Liver (tissue), 9 donors: ENCODE measurements around the gene RAD51C. TPM values are rescaled to one million over a fixed set of nuclear protein-coding genes. Genes with fewer than 3 reads are reported as not detected.
"Not testable (repeated sequence)": the region's sequence is repeated elsewhere in the genome, so short reads cannot be mapped to it uniquely, and the experiment has no call there.

ENCODE experiments used
- DNase-seq: peaks from one replicate; pipeline ENCODE4 v3.0.0-alpha.2; 2017; ENCODE audit warnings: low spot score
- H3K27ac ChIP-seq, 2 donors: one replicate each; pipeline ENCODE4 v1.7.0; 2013; ENCODE audit warnings: inconsistent platforms in 2 of 2, low read length in 2 of 2, control low read depth in 1 of 2, low read depth in 1 of 2, mild to moderate bottlenecking in 1 of 2
- H3K27me3 ChIP-seq, 4 donors: one replicate each; pipeline versions ENCODE4 v1.6.1 to v1.7.0; 2013; ENCODE audit warnings: low read length in 3 of 4, inconsistent platforms in 1 of 4, mild to moderate bottlenecking in 1 of 4, moderate library complexity in 1 of 4; ENCODE audit not compliant: control insufficient read depth in 4 of 4, insufficient read depth in 4 of 4
- H3K36me3 ChIP-seq, 4 donors: one replicate each; pipeline versions ENCODE4 v1.6.1 to v1.7.0; 2013; ENCODE audit warnings: low read length in 3 of 4, mild to moderate bottlenecking in 3 of 4, low read depth in 1 of 4, moderate library complexity in 1 of 4; ENCODE audit not compliant: control insufficient read depth in 4 of 4, insufficient read depth in 3 of 4
- H3K4me1 ChIP-seq, 4 donors: one replicate each; pipeline versions ENCODE4 v1.6.1 to v1.7.0; 2013; ENCODE audit warnings: low read length in 3 of 4, mild to moderate bottlenecking in 3 of 4, moderate library complexity in 1 of 4; ENCODE audit not compliant: control insufficient read depth in 4 of 4, insufficient read depth in 4 of 4
- H3K4me3 ChIP-seq, 3 donors: one replicate each; pipeline versions ENCODE4 v1.6.1 to v1.7.0; 2013; ENCODE audit warnings: low read length in 3 of 3, control low read depth in 1 of 3, low read depth in 1 of 3, mild to moderate bottlenecking in 1 of 3
- H3K9ac ChIP-seq, 2 donors: one replicate each; pipeline ENCODE4 v1.7.0; 2013; ENCODE audit warnings: low read length in 2 of 2, mild to moderate bottlenecking in 2 of 2, moderate library complexity in 2 of 2, control low read depth in 1 of 2, low read depth in 1 of 2
- H3K9me3 ChIP-seq, 4 donors: one replicate each; pipeline versions ENCODE4 v1.6.1 to v1.7.0; 2013; ENCODE audit warnings: low read length in 3 of 4; ENCODE audit not compliant: control insufficient read depth in 4 of 4
- EGR1 ChIP-seq, 2 donors: IDR thresholded peaks; 2 replicates each; pipeline ENCODE4 v1.6.1; 2016 to 2018; ENCODE audit warnings: antibody characterized with exemption in 2 of 2, low read depth in 2 of 2
- FOXA1 ChIP-seq: IDR thresholded peaks from 2 replicates; pipeline ENCODE4 v1.6.1; 2016; ENCODE audit warnings: antibody characterized with exemption
- GABPA ChIP-seq, 2 donors: IDR thresholded peaks in 1 of 2; conservative IDR thresholded peaks in 1 of 2; 2 replicates each; pipeline ENCODE4 v1.6.1; 2016; ENCODE audit warnings: antibody characterized with exemption in 2 of 2, mild to moderate bottlenecking in 1 of 2, moderate library complexity in 1 of 2
- HNF4A ChIP-seq, 2 donors: conservative IDR thresholded peaks; 2 replicates each; pipeline ENCODE4 v1.6.1; 2016; ENCODE audit warnings: antibody characterized with exemption in 2 of 2, mild to moderate bottlenecking in 2 of 2
- HNF4G ChIP-seq: IDR thresholded peaks from 2 replicates; pipeline ENCODE4 v1.6.1; 2016; ENCODE audit warnings: antibody characterized with exemption
- JUND ChIP-seq, 2 donors: IDR thresholded peaks; 2 replicates each; pipeline ENCODE4 v1.6.1; 2016; ENCODE audit warnings: antibody characterized with exemption in 2 of 2
- MAX ChIP-seq: IDR thresholded peaks from 2 replicates; pipeline ENCODE4 v1.6.1; 2016; ENCODE audit warnings: antibody characterized with exemption
- NR2F2 ChIP-seq: IDR thresholded peaks from 2 replicates; pipeline ENCODE4 v1.6.1; 2016; ENCODE audit warnings: antibody characterized with exemption
- RAD21 ChIP-seq, 2 donors: IDR thresholded peaks; 2 replicates each; pipeline ENCODE4 v1.6.1; 2016; ENCODE audit warnings: antibody characterized with exemption in 2 of 2, mild to moderate bottlenecking in 2 of 2
- REST ChIP-seq: IDR thresholded peaks from 2 replicates; pipeline ENCODE4 v1.6.1; 2016; ENCODE audit warnings: antibody characterized with exemption, mild to moderate bottlenecking
- RXRA ChIP-seq, 2 donors: IDR thresholded peaks; 2 replicates each; pipeline ENCODE4 v1.6.1; 2017 to 2018; ENCODE audit warnings: antibody characterized with exemption in 2 of 2, mild to moderate bottlenecking in 1 of 2
- SP1 ChIP-seq: IDR thresholded peaks from 2 replicates; pipeline ENCODE4 v1.6.1; 2018; ENCODE audit warnings: antibody characterized with exemption, mild to moderate bottlenecking
- TAF1 ChIP-seq: conservative IDR thresholded peaks from 2 replicates; pipeline ENCODE4 v1.6.1; 2016; ENCODE audit warnings: antibody characterized with exemption, mild to moderate bottlenecking
- YY1 ChIP-seq: IDR thresholded peaks from 2 replicates; pipeline ENCODE4 v1.6.1; 2016; ENCODE audit warnings: antibody characterized with exemption, mild to moderate bottlenecking
- WGBS: extraction: QIAGEN DNeasy Blood & Tissue Kit; methylation state at CpG from one replicate; pipeline ENCODE4 v1.1.7; 2013; 5-methylcytosine and 5-hydroxymethylcytosine counted together
- polyA plus RNA-seq, 2 donors: library from polyadenylated mRNA; stranded (reverse) in 1 of 2; unstranded in 1 of 2; fragments of 200-250 nt in 1 of 2; fragments of >200 nt in 1 of 2; fragmentation: Nextera tagmentation in 1 of 2; extraction: Ambion mirVana in 1 of 2; gene quantifications; one replicate each; pipeline versions ENCODE4 v1.2.1 to v1.2.3, GENCODE V29; 2013 to 2015
- total RNA-seq, 2 donors: library from RNA; depleted of rRNA; stranded (reverse); fragments of >200 nt; gene quantifications; one replicate each; pipeline ENCODE4 v1.2.3, GENCODE V29; 2014
- TF ChIP-seq, protein P1 (sequence below): fragments of 150-350 bp; IDR thresholded peaks from 2 replicates; pipeline ENCODE4 v1.5.1; 2017; ENCODE audit warnings: improper control_type of control experiment, low read depth, low read length; ENCODE audit not compliant: missing input control
- TF ChIP-seq, protein P2 (sequence below): IDR thresholded peaks from 2 replicates; pipeline ENCODE4 v1.6.1; 2016; ENCODE audit warnings: antibody characterized with exemption
- TF ChIP-seq, protein P3 (sequence below): IDR thresholded peaks from 2 replicates; pipeline ENCODE4 v1.6.1; 2016; ENCODE audit warnings: antibody characterized with exemption
- donor health status: healthy.
- donor health status: healthy.
- donor health status: healthy.
- donor health status: healthy.
- donor health status: healthy.

The RAD51C gene
- total and polyA plus RNA-seq, 4 donors: 6.9 to 22.2 (median 12.5) TPM

- no peaks in the 10 kb centered on the region for H3K9me3 ChIP-seq
- no peaks in the 10 kb centered on the region for H3K36me3 ChIP-seq
- no peak overlapping the region for H3K9ac ChIP-seq
- no peak for DNase-seq
- H3K27ac ChIP-seq: no peak overlapping the region
- no peaks in the 10 kb centered on the region for H3K27me3 ChIP-seq
- no peak overlapping the region for H3K4me3 ChIP-seq
- no peaks in the 10 kb centered on the region for H3K4me1 ChIP-seq
- no peak for TF ChIP-seq EGR1 (IDR thresholded peaks at IDR 0.05; ENCODE audit: low read depth in 2 of 2)
- no peak for TF ChIP-seq RXRA (IDR thresholded peaks at IDR 0.05)
- no peak for TF ChIP-seq NR2F2
- no peak for TF ChIP-seq RAD21 (IDR thresholded peaks at IDR 0.05)
- TF ChIP-seq YY1: no peak
- TF ChIP-seq HNF4A (conservative IDR thresholded peaks at IDR 0.05): no peak
- TF ChIP-seq TAF1: no peak
- TF ChIP-seq FOXA1: no peak
- TF ChIP-seq MAX: no peak
- no peak for TF ChIP-seq GABPA (IDR thresholded peaks at IDR 0.05 in 1 of 2, conservative IDR thresholded peaks at IDR 0.05 in 1 of 2)
- TF ChIP-seq SP1: no peak
- TF ChIP-seq, protein P1, sequence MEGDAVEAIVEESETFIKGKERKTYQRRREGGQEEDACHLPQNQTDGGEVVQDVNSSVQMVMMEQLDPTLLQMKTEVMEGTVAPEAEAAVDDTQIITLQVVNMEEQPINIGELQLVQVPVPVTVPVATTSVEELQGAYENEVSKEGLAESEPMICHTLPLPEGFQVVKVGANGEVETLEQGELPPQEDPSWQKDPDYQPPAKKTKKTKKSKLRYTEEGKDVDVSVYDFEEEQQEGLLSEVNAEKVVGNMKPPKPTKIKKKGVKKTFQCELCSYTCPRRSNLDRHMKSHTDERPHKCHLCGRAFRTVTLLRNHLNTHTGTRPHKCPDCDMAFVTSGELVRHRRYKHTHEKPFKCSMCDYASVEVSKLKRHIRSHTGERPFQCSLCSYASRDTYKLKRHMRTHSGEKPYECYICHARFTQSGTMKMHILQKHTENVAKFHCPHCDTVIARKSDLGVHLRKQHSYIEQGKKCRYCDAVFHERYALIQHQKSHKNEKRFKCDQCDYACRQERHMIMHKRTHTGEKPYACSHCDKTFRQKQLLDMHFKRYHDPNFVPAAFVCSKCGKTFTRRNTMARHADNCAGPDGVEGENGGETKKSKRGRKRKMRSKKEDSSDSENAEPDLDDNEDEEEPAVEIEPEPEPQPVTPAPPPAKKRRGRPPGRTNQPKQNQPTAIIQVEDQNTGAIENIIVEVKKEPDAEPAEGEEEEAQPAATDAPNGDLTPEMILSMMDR: no peak
- TF ChIP-seq REST: no peak
- TF ChIP-seq, protein P2, sequence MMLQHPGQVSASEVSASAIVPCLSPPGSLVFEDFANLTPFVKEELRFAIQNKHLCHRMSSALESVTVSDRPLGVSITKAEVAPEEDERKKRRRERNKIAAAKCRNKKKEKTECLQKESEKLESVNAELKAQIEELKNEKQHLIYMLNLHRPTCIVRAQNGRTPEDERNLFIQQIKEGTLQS: no peak
- no peak for TF ChIP-seq JUND (IDR thresholded peaks at IDR 0.05)
- no peak for TF ChIP-seq HNF4G
- TF ChIP-seq, protein P3, sequence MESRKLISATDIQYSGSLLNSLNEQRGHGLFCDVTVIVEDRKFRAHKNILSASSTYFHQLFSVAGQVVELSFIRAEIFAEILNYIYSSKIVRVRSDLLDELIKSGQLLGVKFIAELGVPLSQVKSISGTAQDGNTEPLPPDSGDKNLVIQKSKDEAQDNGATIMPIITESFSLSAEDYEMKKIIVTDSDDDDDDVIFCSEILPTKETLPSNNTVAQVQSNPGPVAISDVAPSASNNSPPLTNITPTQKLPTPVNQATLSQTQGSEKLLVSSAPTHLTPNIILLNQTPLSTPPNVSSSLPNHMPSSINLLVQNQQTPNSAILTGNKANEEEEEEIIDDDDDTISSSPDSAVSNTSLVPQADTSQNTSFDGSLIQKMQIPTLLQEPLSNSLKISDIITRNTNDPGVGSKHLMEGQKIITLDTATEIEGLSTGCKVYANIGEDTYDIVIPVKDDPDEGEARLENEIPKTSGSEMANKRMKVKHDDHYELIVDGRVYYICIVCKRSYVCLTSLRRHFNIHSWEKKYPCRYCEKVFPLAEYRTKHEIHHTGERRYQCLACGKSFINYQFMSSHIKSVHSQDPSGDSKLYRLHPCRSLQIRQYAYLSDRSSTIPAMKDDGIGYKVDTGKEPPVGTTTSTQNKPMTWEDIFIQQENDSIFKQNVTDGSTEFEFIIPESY: no peak
- 91% methylated on average over 5 of the region's 5 CpGs for WGBS
Observed at GRCh38 chr17:58764373-58764772, 72.0 kb downstream of the RAD51C start.

- not testable (repeated sequence) for H3K27me3 ChIP-seq, H3K4me1 ChIP-seq, H3K9ac ChIP-seq, H3K27ac ChIP-seq, H3K36me3 ChIP-seq, H3K4me3 ChIP-seq, DNase-seq, H3K9me3 ChIP-seq
- 81% methylated on average over 5 of the region's 5 CpGs for WGBS
Observed at GRCh38 chr17:58778482-58778881, 86.1 kb downstream of the RAD51C start.
